Activated naive CD8-positive, alpha-beta T cell treated with anti-CD3 and anti-CD28 coated beads, Interleukin-2, amount 50 U/mL, for 16 hours (primary cell): Measurements from ENCODE around the gene NOL4L.

Source experiments
- DNase-seq: peaks from one replicate; pipeline ENCODE4 v3.0.0-alpha.2; 2020; ENCODE audit warnings: low read depth, low spot score

NOL4L gene

GRCh38 chr20:32614303-32614702, 29.2 kb upstream of the NOL4L start:
- DNase-seq, result no peak

- DNase-seq, result no peak
Observed at GRCh38 chr20:32613192-32614053, 28.3 kb upstream of the NOL4L start.

GRCh38 chr20:32612351-32613191, 27.4 kb upstream of the NOL4L start:
- DNase-seq, result no peak

GRCh38 chr20:32611868-32612267, 26.7 kb upstream of the NOL4L start:
- DNase-seq, result no peak

- no peak for DNase-seq
Observed at GRCh38 chr20:32611286-32611685, 26.2 kb upstream of the NOL4L start.

GRCh38 chr20:32610472-32611218, 25.5 kb upstream of the NOL4L start:
- no peak for DNase-seq

GRCh38 chr20:32609993-32610392, 24.9 kb upstream of the NOL4L start:
- no peak for DNase-seq

GRCh38 chr20:32609111-32609773, 24.1 kb upstream of the NOL4L start:
- DNase-seq, result no peak

GRCh38 chr20:32608664-32609015, 23.5 kb upstream of the NOL4L start:
- DNase-seq, result no peak

GRCh38 chr20:32607727-32608663, 22.9 kb upstream of the NOL4L start:
- no peak for DNase-seq

GRCh38 chr20:32607324-32607723, 22.2 kb upstream of the NOL4L start:
- no peak for DNase-seq

- no peak for DNase-seq
Observed at GRCh38 chr20:32606790-32607189, 21.7 kb upstream of the NOL4L start.

- no peak for DNase-seq
Observed at GRCh38 chr20:32606107-32606506, 21.0 kb upstream of the NOL4L start.

- no peak for DNase-seq
Observed at GRCh38 chr20:32605167-32605656, 20.1 kb upstream of the NOL4L start.

GRCh38 chr20:32603046-32603726, 18.1 kb upstream of the NOL4L start:
- DNase-seq, result no peak

GRCh38 chr20:32602273-32602672, 17.1 kb upstream of the NOL4L start:
- DNase-seq, result no peak

- DNase-seq, result no peak
Observed at GRCh38 chr20:32600681-32601237, 15.6 kb upstream of the NOL4L start.

GRCh38 chr20:32599783-32600340, 14.7 kb upstream of the NOL4L start:
- DNase-seq, result no peak

GRCh38 chr20:32598606-32599005, 13.5 kb upstream of the NOL4L start:
- no peak for DNase-seq
